ENCODE measurements around the gene VPS8. TPM values are rescaled to one million over a fixed set of nuclear protein-coding genes. Genes with fewer than 3 reads are reported as not detected.
"Not testable (repeated sequence)": the region's sequence is repeated elsewhere in the genome, so short reads cannot be mapped to it uniquely, and the experiment has no call there.

VPS8 gene
- total RNA-seq, 4 donors from 2014 or later, result 76.5 to 281 (median 163) TPM

DNA sequence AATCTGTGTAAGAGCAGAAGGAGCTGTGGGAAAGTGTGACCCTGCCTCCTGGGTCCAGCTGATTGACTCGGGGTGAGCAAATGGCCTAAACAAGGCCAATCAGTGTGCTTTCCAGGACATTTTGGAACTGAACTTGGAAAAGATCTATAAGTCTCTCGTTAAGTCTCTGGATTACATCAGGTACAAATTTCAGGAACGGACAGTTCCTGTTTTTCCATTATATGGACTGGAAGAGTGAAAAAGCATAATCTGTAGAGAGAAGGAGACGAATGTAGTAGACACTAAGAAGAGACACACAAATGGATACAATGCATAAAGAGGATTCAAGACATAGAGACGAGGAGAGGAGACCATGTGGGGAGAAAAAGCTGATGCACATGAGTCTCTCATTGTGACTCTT lies 173.6 kb downstream of the VPS8 start:
- Histone ChIP-seq H3K9me3 (no peaks in the 10 kb centered on the region), H3K36me3 (no peaks in the 10 kb centered on the region), H3K4me3 (no peak overlapping the region), H3K27ac (no peak overlapping the region), H3K4me1 (no peaks in the 10 kb centered on the region), H3K27me3 (no peaks in the 10 kb centered on the region)
- TF ChIP-seq, protein P1, sequence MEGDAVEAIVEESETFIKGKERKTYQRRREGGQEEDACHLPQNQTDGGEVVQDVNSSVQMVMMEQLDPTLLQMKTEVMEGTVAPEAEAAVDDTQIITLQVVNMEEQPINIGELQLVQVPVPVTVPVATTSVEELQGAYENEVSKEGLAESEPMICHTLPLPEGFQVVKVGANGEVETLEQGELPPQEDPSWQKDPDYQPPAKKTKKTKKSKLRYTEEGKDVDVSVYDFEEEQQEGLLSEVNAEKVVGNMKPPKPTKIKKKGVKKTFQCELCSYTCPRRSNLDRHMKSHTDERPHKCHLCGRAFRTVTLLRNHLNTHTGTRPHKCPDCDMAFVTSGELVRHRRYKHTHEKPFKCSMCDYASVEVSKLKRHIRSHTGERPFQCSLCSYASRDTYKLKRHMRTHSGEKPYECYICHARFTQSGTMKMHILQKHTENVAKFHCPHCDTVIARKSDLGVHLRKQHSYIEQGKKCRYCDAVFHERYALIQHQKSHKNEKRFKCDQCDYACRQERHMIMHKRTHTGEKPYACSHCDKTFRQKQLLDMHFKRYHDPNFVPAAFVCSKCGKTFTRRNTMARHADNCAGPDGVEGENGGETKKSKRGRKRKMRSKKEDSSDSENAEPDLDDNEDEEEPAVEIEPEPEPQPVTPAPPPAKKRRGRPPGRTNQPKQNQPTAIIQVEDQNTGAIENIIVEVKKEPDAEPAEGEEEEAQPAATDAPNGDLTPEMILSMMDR (IDR thresholded peaks at IDR 0.05), result no peak
- TF ChIP-seq POLR2A (IDR thresholded peaks at IDR 0.05), result no peak
- no peak for DNase-seq
- intact Hi-C loops (cut with DNase I; ENCODE audit: low total_unique reads), result no loop called here

DNA sequence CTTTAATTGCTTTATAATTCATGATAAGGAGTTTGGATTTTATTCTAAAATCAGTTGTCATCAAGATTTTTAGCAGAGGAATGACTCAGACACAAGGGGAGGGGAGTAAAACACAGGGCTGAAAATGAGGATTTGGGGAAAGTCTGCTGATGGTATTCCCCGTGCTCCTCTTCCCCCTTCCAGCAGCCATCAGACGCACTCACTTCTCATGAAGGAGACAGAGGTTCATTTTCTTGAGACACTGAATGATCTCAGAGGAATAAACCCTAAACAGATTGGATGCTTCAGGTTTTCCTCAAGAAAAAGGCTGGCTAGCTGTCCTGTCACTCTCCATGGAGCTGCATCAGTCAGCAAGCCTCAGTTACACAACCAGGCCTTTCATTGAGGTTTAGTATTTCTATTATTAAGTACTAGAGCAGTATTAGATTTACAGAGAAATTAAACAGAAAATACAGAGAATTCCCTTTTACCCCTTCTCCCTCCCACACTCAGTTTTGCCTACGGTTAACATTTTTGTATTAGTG lies 174.5 kb downstream of the VPS8 start:
- intact Hi-C loops (cut with DNase I; ENCODE audit: low total_unique reads), result no loop called here
- DNase-seq, result no peak
- TF ChIP-seq, protein P1 (IDR thresholded peaks at IDR 0.05), result no peak
- no peak for TF ChIP-seq POLR2A (IDR thresholded peaks at IDR 0.05)
- H3K4me3 ChIP-seq, result no peak overlapping the region
- no peaks in the 10 kb centered on the region for H3K36me3 ChIP-seq
- no peaks in the 10 kb centered on the region for H3K9me3 ChIP-seq
- no peaks in the 10 kb centered on the region for H3K27me3 ChIP-seq
- no peaks in the 10 kb centered on the region for H3K4me1 ChIP-seq
- H3K27ac ChIP-seq, result no peak overlapping the region

DNA sequence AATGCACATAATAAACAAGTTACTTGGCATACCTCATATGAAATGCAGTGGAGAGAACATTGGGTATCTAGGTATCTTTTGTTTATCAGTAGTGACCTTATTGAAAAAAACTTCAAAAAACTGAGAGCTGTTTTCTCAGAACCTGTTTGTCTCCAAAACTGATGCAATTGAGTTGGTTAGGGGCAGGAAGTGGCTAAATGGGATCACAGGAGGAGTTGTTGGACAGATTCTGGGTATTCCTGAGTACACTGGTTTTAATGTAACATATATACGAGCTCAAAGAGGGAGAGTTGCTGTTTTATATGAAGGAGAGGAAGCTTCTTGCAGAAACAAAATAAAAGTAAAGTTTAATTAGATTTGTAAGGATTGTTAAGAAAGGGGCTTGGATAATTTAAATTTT lies 181.4 kb downstream of the VPS8 start:
- intact Hi-C loops (cut with DNase I; ENCODE audit: low total_unique reads), result no loop called here
- H3K4me1 ChIP-seq, result no peaks in the 10 kb centered on the region
- H3K36me3 ChIP-seq, result no peaks in the 10 kb centered on the region
- no peak overlapping the region for H3K27ac ChIP-seq
- H3K9me3 ChIP-seq, result no peaks in the 10 kb centered on the region
- TF ChIP-seq POLR2A (IDR thresholded peaks at IDR 0.05), result no peak
- TF ChIP-seq, protein P1 (IDR thresholded peaks at IDR 0.05), result no peak
- no peaks in the 10 kb centered on the region for H3K27me3 ChIP-seq
- DNase-seq, result no peak
- no peak overlapping the region for H3K4me3 ChIP-seq

DNA sequence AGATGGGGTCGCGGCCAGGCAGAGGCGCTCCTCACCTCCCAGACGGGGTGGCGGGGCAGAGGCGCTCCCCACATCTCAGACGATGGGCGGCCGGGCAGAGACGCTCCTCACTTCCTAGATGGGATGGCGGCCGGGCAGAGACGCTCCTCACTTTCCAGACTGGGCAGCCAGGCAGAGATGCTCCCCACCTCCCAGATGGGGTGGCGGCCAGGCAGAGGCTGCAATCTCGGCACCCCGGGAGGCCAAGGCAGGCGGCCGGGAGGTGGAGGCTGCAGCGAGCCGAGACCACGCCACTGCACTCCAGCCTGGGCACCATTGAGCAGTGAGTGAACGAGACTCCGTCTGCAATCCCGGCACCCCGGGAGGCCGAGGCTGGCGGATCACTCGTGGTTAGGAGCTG lies 191.9 kb downstream of the VPS8 start:
- H3K27ac ChIP-seq; DNase-seq; H3K36me3 ChIP-seq; H3K4me1 ChIP-seq; H3K4me3 ChIP-seq; H3K27me3 ChIP-seq; intact Hi-C loops (cut with DNase I; ENCODE audit: low total_unique reads); H3K9me3 ChIP-seq: not testable (repeated sequence)

- Histone ChIP-seq H3K9me3 (peaks cover 0 to 7% of the 10 kb centered on the region in 2 donors), H3K36me3 (no peaks in the 10 kb centered on the region), H3K27ac (no peak overlapping the region), H3K4me3 (no peak overlapping the region), H3K4me1 (no peaks in the 10 kb centered on the region), H3K27me3 (no peaks in the 10 kb centered on the region)
- intact Hi-C loops (cut with DNase I; ENCODE audit: low total_unique reads), result no loop called here
- DNase-seq, result no peak
- no peak for TF ChIP-seq POLR2A (IDR thresholded peaks at IDR 0.05)
- TF ChIP-seq, protein P1 (IDR thresholded peaks at IDR 0.05), result no peak
These were observed 197.7 kb downstream of the VPS8 start for GRCh38 chr3:185009650-185010049.

- H3K4me3 ChIP-seq; intact Hi-C loops (cut with DNase I; ENCODE audit: low total_unique reads); H3K27me3 ChIP-seq; H3K9me3 ChIP-seq; DNase-seq; H3K4me1 ChIP-seq; H3K36me3 ChIP-seq: not testable (repeated sequence)
- H3K27ac ChIP-seq, result peak overlapping the region in 1 of 2 donors; percentile 43
These were observed 205.6 kb downstream of the VPS8 start for GRCh38 chr3:185017584-185017983.

GRCh38 chr3:185017996-185018395 lies 206.0 kb downstream of the VPS8 start:
- H3K4me1 ChIP-seq; DNase-seq; intact Hi-C loops (cut with DNase I; ENCODE audit: low total_unique reads); H3K27me3 ChIP-seq; H3K4me3 ChIP-seq; H3K36me3 ChIP-seq; H3K9me3 ChIP-seq: not testable (repeated sequence)
- H3K27ac ChIP-seq, result peak overlapping the region in 1 of 2 donors; percentile 43
